Thymus (tissue), 11 donors: ENCODE results near the gene UFM1. TPM values are rescaled to one million over a fixed set of nuclear protein-coding genes. Genes with fewer than 3 reads are reported as not detected.
A peak's percentile ranks its signal among the peaks of the same experiment; 100 is the strongest.

Experiments used
- DNase-seq, 9 donors: peaks; one replicate each; pipeline ENCODE4 v3.0.0-alpha.2; 2013; ENCODE audit warnings: low spot score in 9 of 9, low read depth in 6 of 9, missing footprints in 1 of 9
- H3K27ac ChIP-seq, 2 donors: one replicate each; pipeline ENCODE4 v1.5.1; 2013; ENCODE audit warnings: control low read depth in 1 of 2, low read depth in 1 of 2, low read length in 1 of 2, mild to moderate bottlenecking in 1 of 2, moderate library complexity in 1 of 2
- H3K27me3 ChIP-seq, 2 donors: one replicate each; pipeline ENCODE4 v1.5.1; 2013; ENCODE audit warnings: low read length in 1 of 2; ENCODE audit not compliant: control insufficient read depth in 2 of 2, insufficient read depth in 1 of 2
- H3K36me3 ChIP-seq, 2 donors: one replicate each; pipeline ENCODE4 v1.5.1; 2013; ENCODE audit warnings: low read length in 1 of 2, mild to moderate bottlenecking in 1 of 2, moderate library complexity in 1 of 2; ENCODE audit not compliant: control insufficient read depth in 2 of 2, insufficient read depth in 2 of 2
- H3K4me1 ChIP-seq, 2 donors: one replicate each; pipeline ENCODE4 v1.5.1; 2013; ENCODE audit warnings: low read length in 2 of 2; ENCODE audit not compliant: control insufficient read depth in 2 of 2, insufficient read depth in 2 of 2
- H3K4me3 ChIP-seq, 2 donors: one replicate each; pipeline ENCODE4 v1.5.1; 2013; ENCODE audit warnings: low read length in 2 of 2, control low read depth in 1 of 2, mild to moderate bottlenecking in 1 of 2
- H3K9me3 ChIP-seq, 2 donors: one replicate each; pipeline ENCODE4 v1.5.1; 2013; ENCODE audit warnings: low read length in 1 of 2, mild to moderate bottlenecking in 1 of 2; ENCODE audit not compliant: control insufficient read depth in 2 of 2, insufficient read depth in 1 of 2
- WGBS: extraction: QIAGEN DNeasy Blood & Tissue Kit; methylation state at CpG from one replicate; pipeline ENCODE4 v1.1.7; 2013; 5-methylcytosine and 5-hydroxymethylcytosine counted together
- polyA plus RNA-seq: library from polyadenylated mRNA; stranded (reverse); fragments of 200-250 nt; gene quantifications from one replicate; pipeline ENCODE4 v1.2.3, GENCODE V29; 2013
- total RNA-seq: library from RNA; stranded (reverse); fragments of 120-200 nt; gene quantifications from one replicate; pipeline ENCODE4 v1.2.4, GENCODE V29; 2013
- donor health status: healthy.

UFM1 gene
- total and polyA plus RNA-seq, 2 donors = 45.8 to 50.4 TPM

- H3K4me1 ChIP-seq = no peaks in the 10 kb centered on the region
- no peaks in the 10 kb centered on the region for H3K27me3 ChIP-seq
- H3K27ac ChIP-seq = no peak overlapping the region
- 94% methylated on average over 1 of the region's 1 CpG for WGBS
- no peaks in the 10 kb centered on the region for H3K9me3 ChIP-seq
- H3K36me3 ChIP-seq = no peaks in the 10 kb centered on the region
- DNase-seq = no peak
- no peak overlapping the region for H3K4me3 ChIP-seq
These were observed 24.2 kb upstream of the UFM1 start for GRCh38 chr13:38325426-38325825.

- H3K27me3 ChIP-seq = no peaks in the 10 kb centered on the region
- H3K36me3 ChIP-seq = no peaks in the 10 kb centered on the region
- WGBS = 93% methylated on average over 2 of the region's 2 CpGs
- H3K4me1 ChIP-seq = no peaks in the 10 kb centered on the region
- DNase-seq = no peak
- no peaks in the 10 kb centered on the region for H3K9me3 ChIP-seq
- no peak overlapping the region for H3K4me3 ChIP-seq
- H3K27ac ChIP-seq = no peak overlapping the region
These were observed 21.0 kb upstream of the UFM1 start for GRCh38 chr13:38328699-38329098.

GRCh38 chr13:38334845-38335244, 14.8 kb upstream of the UFM1 start:
- H3K4me3 ChIP-seq = no peak overlapping the region
- H3K9me3 ChIP-seq = no peaks in the 10 kb centered on the region
- no peak overlapping the region for H3K27ac ChIP-seq
- no peak for DNase-seq
- H3K27me3 ChIP-seq = no peaks in the 10 kb centered on the region
- 100% methylated on average over 2 of the region's 2 CpGs for WGBS
- no peaks in the 10 kb centered on the region for H3K4me1 ChIP-seq
- no peaks in the 10 kb centered on the region for H3K36me3 ChIP-seq

DNA sequence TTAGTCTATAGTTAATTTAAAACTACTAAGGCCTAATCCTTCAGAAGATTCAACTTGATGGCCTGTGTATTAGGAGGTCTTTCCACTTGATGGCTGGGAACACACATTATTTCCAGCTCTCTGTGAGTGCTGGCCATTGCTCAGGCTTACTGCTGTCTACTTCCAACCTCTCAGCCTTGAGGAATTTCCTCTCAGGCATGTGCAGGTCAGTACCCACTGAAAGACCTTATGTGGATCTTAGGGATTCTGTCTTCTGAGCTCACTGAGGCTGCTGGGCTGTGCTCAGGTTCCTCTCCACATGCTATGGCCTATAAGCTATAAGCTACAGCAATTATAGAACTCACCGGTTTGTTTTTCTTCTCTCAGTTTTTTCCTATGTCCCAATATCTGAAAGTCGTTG, 11.6 kb upstream of the UFM1 start:
- Histone ChIP-seq H3K9me3 (no peaks in the 10 kb centered on the region), H3K36me3 (no peaks in the 10 kb centered on the region), H3K4me1 (no peaks in the 10 kb centered on the region), H3K4me3 (no peak overlapping the region), H3K27ac (no peak overlapping the region), H3K27me3 (no peaks in the 10 kb centered on the region)
- no peak for DNase-seq
- WGBS = 98% methylated on average over 2 of the region's 2 CpGs

DNA sequence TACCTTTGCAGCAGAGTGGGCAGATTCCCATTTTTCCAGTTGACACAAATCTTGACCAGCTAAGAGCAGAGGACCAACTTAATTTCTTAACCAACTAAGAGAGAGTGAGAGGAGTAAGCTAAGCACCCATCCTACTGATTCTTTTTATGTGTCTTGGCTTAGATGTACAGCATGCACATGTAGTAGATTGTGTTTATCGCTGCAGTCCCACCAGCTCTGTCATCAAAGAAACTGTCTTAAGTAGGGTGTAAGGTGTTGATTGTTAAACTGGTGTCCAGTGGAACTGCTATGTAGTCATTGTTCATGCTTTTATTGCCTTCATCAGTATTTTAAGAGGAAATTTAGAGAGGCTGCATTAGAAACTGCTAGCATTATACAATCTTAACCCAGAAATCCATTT, 9.0 kb upstream of the UFM1 start:
- Histone ChIP-seq H3K4me3 (no peak overlapping the region), H3K27me3 (no peaks in the 10 kb centered on the region), H3K9me3 (no peaks in the 10 kb centered on the region), H3K27ac (no peak overlapping the region), H3K36me3 (no peaks in the 10 kb centered on the region), H3K4me1 (no peaks in the 10 kb centered on the region)
- WGBS = 97% methylated on average over 1 of the region's 1 CpG
- DNase-seq = no peak

- DNase-seq = no peak
- 68% methylated on average over 3 of the region's 3 CpGs for WGBS
- Histone ChIP-seq H3K4me3 (no peak overlapping the region), H3K9me3 (no peaks in the 10 kb centered on the region), H3K27me3 (no peaks in the 10 kb centered on the region), H3K36me3 (no peaks in the 10 kb centered on the region), H3K4me1 (no peaks in the 10 kb centered on the region), H3K27ac (no peak overlapping the region)
These were observed 8.4 kb upstream of the UFM1 start for GRCh38 chr13:38341149-38341692.

GRCh38 chr13:38346764-38347163, 2.9 kb upstream of the UFM1 start:
- DNase-seq = no peak
- Histone ChIP-seq H3K4me1 (peaks cover 0 to 8% of the 10 kb centered on the region in 2 donors), H3K4me3 (no peak overlapping the region), H3K9me3 (no peaks in the 10 kb centered on the region), H3K27me3 (no peaks in the 10 kb centered on the region), H3K36me3 (no peaks in the 10 kb centered on the region), H3K27ac (no peak overlapping the region)
- WGBS = 93% methylated on average over 2 of the region's 2 CpGs

DNA sequence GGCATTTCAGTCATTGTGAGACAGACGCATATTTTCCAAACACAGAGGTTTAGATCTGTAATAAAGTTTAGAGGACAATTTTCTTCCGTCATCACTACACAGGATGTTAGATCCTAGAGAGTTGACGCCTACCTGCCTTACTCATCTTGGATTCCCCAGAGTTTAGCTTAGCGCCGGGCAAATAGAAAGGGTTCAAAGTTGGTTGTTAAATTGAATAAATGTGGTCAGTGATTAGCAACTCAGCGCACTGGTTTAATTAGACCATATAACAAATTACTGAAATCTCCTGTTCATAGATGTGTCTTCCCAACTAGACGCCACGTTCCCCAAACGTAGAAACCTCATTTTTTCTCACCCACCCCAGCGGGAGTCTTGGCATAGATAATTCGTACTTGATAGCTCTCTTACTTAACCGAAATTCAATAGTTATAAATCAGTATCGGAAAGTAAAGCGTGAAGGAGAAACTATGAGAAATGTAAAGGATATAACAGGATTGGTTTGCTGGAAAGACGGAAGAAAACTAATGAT, 726 bp upstream of the UFM1 start:
- DNase-seq = peak in 3 of 9 donors; percentile 0 to 17 (median 5)
- Histone ChIP-seq H3K4me3 (peak overlapping the region; percentile 63 to 72), H3K9me3 (no peaks in the 10 kb centered on the region), H3K36me3 (peaks cover 0 to 4% of the 10 kb centered on the region in 2 donors), H3K27me3 (no peaks in the 10 kb centered on the region), H3K4me1 (peaks cover 0 to 8% of the 10 kb centered on the region in 2 donors), H3K27ac (peak overlapping the region in 1 of 2 donors; percentile 79)
- 3% methylated on average over 15 of the region's 15 CpGs for WGBS

GRCh38 chr13:38350114-38350617, 515 bp downstream of the UFM1 start:
- DNase-seq = peak in 3 of 9 donors; percentile 2 to 24 (median 3)
- Histone ChIP-seq H3K36me3 (peaks cover 0 to 9% of the 10 kb centered on the region in 2 donors), H3K27ac (peak overlapping the region; percentile 79 to 88), H3K4me3 (peak overlapping the region; percentile 63 to 72), H3K4me1 (peaks cover 0 to 8% of the 10 kb centered on the region in 2 donors), H3K27me3 (no peaks in the 10 kb centered on the region), H3K9me3 (no peaks in the 10 kb centered on the region)
- under 1% methylated on average over 19 of the region's 19 CpGs for WGBS
